IPS DF 19.7 (cell line): ENCODE results near the gene ABCC1.
A peak's percentile ranks its signal among the peaks of the same experiment; 100 is the strongest.

Experiments
- DNase-seq: peaks from one replicate; pipeline ENCODE4 v3.0.0-alpha.2; 2013; ENCODE audit warnings: low read depth, low spot score

The ABCC1 gene

DNA sequence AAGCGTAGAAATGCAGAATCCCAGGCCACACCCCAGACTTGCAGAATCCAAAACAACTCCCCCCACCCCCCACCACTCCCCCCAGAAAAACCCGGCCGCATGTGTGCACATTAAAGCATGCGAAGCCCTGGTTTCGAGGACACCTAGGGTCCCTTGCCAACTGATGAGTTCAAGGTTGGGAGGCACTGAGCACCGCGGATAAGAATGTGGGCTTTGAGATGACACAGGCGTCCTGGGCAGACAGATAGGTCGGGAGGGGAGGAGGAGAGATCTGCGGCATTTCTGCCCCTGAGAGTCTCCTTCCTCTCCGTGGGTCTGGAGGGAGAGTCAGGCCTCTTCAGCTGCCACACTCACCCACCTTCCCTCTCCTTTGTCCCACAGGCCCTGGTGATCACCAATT is 98.3 kb downstream of the ABCC1 start:
- DNase-seq, result no peak

DNA sequence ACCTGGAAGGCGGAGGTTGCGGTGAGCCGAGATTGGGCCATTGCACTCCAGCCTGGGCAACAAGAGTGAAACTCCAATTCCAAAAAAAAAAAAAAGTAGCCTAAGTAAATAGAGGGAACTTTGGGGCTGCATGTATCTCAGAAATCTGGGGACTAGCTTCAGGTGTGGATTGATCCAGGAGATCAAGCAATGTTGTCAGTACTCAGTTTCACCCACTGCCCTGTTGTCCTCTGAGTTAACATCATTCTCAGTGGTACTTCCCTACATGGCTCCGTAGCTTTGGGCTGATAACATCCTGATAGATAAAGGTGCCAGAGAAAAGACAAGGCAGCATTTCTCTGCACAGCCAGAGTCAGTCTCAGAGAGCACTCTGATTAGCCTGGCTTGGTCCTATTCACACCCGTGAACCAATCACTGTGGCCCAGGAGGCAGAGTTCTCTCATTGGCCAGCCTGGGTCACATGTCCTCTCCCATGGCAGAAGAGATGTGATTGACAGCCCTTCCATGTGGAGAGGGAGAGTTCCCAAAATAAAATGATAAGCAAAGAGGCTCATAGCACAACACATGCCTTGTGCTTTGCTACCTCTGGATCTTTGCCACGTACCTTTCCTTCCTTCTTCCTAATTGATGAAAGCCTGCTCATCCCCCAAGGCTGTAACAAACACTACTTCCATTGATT is 99.6 kb downstream of the ABCC1 start:
- no peak for DNase-seq

DNA sequence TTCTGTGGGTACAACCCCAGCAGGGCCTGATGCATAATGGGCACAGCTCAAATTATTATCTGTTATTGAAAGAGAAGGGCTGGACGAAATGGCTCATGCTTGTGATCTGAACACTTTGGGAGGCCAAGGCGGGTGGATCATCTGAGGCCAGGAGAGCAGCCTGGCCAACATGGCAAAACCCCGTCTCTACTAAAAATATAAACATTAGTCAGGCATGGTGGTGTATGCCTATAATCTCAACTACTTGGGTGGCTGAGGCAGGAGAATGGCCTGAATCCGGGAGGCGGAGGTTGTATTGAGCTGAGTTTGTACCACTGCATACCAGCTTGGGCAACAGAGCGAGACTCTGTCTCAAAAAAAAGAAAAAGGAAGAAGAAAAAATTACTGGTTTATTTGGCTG is 100.7 kb downstream of the ABCC1 start:
- no peak for DNase-seq

DNA sequence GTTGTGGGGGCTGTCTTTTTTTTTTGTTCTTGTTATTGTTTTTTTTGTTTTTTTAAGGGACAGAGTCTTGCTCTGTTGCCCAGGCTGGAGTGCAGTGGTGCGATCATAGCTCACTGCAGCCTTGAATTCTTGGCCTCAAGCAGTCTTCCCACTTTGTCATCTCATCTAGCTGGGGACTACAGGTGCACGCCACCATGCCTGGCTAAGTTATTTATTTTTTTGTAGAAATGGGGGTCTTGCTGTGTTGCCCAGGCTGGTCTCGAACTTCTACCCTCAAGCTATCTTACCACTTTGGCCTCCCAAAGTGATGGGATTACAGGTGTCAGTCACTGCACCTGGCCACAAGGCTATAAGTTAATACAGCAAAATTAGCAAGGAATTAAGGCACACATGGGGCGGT is 101.7 kb downstream of the ABCC1 start:
- no peak for DNase-seq

DNA sequence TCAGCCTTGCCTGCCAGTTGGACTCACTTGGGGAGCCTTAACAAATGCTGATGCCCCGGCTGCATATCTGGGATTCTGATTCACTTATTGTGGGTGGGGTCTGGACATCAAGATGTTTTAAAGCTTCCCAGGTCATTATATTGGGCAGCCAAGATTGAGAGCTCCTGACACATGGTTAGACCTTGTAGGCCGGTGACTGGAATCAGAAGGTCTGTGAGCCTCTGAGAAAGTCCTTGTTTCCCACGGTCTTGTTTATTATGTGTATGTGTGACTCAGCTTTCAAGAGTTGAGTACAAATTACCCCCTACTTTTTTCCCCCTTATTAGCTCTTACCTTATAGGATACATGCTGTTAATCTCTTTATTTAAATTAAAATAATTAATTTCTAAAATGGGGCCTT is 103.5 kb downstream of the ABCC1 start:
- DNase-seq, result no peak

DNA sequence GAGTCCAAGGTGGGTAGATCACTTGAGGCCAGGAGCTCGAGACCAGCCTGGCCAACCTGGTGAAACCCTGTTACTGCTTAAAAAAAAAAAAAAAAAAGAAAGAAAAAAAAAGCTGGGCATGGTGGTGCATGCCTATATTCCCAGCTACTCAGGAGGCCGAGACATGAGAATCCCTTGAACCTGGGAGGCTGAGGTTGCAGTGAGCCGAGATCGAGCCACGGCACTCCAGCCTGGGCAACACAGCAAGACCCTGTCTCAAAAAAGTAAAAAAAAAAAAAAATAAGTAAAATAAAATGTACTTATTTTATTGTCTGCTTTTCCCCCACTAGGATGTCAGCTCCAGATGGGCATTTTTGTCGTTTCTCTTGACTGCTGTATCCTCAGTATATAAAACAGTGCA is 107.7 kb downstream of the ABCC1 start:
- DNase-seq, result no peak

DNA sequence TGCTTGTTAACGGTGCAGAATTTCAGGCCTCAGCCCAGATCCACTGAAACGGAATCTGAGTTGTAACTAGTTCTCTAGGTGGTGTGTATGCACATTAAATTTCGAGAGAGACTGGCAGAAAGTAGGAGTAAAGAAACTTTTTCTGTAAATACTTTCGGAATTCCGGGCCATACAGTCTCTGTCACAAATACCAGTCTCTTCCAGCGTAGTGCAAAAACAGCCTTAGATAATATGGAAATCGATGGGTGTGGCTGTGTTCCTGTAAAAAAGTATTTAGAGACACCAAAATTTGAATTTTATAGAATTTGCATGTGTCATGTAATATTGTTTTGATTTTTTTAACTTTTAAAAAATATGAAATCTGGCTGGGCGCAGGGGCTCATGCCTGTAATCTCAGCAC is 109.7 kb downstream of the ABCC1 start:
- DNase-seq, result no peak

DNA sequence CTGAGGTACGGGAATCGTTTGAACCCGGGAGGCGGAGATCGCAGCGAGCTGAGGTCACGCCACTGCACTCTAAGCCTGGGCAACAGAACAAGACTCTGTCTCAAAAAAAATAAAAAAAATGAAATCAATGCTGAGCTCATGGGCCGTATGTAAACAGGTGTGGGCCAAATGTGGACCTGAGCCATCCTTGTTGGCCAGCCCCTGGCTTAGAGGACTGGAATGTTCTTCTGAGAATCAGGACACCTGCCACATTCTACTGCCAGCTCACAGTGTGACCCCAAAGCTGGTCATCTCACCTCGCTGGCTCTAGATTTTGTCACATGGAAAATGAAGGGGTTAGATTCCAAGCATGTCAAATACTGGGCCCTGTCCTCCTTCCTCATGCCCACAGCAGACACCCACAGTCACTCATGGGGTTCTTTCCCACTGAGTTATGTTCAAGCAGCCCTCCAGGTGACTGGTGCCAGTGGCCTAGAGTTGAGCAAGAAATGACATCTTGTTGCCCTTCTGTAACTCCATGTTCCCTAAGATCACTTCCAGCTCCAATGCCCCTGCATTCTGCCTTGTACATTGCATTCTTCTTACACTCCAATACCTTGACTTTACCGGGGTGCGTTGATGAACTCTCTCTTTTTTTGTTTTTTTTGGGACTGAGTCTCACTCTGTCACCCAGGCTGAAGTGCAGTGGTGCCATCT is 110.6 kb downstream of the ABCC1 start:
- no peak for DNase-seq

DNA sequence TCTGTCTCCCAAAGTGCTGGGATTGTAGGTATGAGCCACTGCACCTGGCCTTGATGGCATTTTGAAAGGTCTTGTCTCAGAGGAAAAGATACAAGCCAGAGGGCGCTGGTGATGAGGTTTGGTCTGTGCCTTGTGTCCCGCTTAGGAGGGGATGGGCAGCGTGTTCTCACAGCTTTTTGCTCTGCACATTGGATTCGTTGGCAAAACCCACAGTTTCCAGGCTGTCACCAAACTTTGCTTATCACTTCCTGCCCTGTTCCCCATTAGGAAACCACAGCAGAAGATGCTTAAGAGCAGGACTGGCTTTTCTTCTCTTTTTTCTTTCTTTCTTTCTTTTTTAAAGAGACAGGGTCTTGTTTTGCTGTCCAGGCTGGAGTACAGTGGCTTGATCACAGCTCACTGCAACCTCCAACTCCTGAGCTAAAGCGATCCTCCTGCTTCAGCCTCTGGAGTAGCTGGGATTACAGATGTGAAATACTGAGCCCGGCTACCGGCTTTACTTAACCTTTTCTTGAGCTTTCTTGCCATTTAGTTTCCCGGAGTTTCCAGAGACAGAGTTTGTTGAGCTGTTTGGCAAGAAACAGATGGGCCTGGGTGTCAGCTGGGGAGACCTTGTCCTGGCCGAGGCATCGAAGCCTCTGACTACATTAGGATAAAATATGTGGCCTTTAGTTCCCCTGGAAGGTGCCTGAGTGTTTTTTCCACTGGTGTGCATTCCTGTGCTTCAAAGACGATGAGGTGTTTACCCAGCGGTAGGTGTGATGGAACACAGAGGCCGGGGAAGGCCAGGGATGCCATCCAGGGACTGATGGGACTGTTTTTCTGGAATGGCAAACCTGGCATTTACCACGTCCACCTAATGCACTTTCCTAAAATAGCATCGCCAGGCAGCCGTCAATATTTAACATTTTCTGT is 112.9 kb downstream of the ABCC1 start:
- DNase-seq, result no peak

DNA sequence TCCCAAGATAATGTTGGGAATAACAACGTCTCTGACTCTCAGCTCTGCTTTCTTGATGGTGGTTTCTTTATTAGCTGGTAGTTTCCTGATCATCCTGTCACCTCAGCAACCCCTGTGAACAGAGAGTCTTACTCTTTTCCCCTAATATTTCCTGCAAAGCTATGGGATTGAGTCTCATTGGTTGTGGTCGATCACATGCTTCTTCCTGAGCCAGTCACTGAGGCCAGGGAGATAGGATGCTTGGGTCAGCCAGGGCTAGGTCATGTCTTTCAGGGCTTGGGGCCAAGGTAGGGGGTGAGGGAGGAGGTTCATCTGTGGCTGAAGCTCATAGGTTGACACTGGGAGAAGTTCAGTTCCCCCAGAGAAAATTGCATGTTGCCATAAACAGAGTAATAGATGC is 114.3 kb downstream of the ABCC1 start:
- DNase-seq, result no peak

DNA sequence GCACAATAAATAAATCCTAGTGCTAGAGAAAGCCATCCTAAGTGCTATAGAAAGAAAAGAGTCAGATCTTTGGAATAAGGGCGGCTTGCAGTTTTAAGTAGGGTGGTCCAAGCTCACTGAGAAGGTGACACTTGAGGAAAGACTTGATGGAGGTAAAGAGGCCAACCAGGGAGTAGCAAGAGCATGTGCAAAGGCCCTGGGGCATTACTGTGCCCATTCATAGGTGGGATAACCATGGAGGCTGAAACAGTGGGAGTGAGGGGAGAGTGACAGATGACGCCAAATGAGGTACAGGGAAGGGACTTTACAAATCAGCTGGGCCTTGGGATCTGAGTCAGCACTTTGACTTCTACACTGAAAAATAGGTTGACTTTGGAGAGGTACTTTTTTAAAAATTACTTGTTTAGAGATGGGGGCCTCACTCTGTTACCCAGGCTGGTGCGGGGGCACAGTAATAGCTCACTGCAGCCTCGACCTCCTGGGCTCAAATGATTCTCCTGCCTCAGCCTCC is 115.5 kb downstream of the ABCC1 start:
- no peak for DNase-seq

DNA sequence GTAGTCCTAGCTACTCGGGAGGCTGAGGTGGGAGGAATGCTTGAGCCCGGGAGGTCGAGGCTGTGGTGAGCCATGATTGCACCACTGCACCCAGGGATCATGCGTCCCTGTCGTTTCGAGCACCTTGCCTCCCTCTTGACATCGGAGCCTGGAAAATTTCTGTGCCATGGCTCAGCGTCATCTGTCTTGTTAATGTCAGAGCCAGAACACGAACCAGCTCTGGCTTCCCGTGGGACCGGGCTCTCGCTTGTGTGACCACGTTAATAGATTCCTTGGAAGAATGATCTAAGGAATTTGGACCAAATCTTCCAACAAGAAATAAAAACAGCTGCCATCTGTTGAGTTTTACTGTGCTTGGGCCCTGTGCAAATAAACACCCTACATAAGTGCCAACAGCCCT is 117.7 kb downstream of the ABCC1 start:
- no peak for DNase-seq

DNA sequence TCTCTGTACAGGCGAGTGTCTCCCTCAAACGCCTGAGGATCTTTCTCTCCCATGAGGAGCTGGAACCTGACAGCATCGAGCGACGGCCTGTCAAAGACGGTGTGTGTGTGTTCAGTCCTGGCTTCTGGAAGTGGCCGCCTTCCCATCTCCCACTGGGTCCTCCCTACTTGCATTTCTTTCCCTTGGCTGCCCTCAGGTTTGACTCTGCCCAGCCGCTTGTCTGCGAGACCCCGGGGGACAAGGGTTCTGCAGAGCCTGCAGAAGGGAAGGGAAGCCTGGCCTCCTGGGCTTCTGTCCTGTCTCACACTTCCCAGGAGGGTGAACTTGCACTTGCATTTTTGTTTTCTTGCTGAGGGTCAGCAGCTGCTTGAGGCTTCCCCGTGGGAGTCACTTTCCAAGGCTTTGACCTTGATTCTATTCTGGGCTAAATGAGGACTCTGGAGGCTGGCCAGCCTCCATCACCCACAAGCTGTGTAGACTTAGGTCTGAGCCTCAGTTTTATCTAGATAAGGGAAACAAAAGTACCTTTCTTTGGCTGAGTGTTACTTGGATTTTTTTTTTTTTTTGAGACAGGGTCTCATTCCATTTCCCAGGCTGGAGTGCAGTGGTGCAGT is 122.3 kb downstream of the ABCC1 start:
- no peak for DNase-seq

DNA sequence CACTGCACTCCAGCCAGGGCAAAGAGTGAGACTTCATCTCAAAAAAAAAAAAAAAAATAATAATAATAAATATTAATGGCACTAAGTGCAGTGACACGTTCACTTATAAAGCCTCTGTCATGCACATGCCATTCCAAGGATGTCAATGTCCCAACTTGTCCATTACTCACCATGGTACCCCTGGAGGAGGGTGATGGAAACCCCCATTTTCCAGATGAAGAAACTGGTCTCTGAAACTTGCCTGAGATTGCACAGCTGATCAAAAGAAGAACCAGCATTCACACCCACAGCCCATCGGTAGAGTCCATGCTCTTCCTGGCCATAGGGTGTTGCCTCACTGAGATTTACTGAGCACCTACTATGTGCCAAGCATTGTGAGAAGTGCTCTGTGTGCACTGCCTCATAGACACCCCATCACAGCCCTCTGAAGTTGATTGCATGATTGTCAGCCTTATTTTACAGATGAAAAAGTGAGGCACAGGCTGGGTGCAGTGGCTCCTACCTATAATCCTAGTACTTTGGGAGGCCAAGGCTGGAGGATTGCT is 123.7 kb downstream of the ABCC1 start:
- no peak for DNase-seq

DNA sequence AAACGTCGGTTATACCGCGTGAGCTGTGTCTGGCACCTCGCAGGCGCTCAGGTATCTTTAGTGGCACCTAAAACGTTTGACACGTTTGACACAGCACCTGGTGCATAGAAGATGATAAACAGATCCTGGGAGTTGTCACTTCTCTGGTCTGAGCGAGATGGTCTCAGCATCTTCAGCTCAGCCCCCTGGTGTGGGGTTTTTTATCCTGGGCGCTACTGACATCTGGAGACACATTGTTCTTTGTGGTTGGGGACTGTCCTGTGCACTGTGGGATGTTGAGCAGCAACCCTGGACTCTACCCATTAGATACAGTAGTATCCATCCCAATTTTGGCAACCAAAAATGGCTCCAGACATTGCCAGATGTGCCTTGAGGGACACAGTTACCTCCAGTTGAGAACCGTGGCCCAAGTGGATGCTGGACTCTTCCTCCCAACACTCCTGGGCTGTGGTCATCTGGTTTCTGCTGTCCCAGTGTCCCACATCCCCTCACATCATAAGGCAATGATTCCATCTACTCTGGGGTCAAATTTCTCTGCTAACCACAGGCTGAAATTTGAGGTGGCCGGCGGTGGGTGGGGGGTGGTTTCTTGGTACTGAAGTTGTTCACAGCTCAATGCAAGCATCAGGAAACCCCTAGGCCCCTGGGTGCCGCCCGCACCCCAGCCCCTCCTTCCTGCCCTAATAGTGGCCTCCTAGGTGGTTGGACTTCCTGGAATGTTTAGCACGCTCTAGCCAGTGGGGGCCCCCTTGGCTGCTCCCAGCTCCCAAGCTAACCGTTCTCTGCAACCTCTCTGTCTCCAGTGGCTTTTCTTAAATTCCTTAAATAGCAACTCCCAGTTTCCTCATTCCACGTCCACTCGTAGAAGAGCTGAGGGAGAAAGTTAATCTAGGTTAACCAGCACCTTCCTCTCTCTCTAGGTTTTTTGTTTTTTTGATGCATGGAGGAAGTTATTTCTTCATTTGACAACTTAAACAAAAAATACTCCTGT is 124.8 kb downstream of the ABCC1 start:
- peak; percentile 30 for DNase-seq

DNA sequence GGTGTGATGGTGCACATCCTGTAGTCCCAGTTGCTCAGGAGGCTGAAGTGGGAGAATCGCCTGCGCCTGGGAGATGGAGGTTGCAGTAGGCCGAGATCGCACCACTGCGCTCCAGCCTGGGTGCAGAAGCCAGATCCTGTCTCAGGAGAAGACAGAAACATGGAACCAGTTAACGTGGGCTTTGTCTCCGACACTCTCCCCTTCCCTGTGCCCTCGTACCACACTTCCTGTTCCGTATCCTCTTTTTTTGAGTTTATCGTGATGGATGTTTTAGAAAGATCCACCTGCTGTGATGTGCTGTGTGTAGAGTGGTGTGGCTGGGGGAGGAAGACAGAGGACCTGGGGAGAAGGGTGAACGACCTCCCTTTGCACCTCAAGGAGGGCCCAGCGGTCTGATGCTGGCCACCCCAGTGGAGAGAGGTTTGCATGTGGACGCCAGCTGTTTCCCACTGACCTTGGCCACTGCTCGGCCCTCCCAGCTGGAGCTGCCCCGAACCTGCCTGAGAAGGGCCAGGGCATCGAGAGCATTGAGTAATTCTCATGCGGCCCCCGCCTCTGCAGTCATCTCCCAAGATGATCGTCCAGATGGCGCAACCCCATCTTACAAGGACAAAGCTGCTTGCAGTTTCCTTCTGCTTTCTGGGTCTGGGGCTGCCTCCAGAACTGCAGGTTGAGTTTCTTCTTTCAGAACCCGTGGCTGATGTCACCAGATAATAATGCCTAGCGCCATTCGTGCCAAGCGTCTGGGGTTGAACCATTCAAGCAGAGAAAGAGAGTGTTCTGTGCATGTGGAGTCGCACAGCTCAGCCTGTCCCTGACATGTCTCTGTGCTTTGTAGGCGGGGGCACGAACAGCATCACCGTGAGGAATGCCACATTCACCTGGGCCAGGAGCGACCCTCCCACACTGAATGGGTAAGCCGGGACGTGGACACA is 126.3 kb downstream of the ABCC1 start:
- DNase-seq, result no peak

DNA sequence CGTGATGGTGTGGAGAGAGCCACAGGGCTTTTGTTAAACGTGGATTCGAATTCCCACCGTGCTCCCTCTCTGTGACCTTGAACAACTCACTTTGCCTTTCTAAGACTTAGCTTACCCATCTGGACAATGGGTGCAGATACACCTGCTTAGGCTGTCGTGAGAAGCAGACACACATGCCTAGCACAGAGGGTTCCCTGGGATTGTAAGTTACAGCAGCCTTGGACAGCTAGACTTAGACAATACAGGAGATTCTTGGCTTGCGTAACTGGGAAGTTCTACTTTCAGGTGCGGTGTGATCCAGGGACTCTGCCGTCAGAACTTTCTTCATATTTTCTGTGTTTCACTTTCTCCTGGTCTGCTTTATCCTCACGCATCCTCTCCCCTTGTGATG is 127.0 kb downstream of the ABCC1 start:
- no peak for DNase-seq

DNA sequence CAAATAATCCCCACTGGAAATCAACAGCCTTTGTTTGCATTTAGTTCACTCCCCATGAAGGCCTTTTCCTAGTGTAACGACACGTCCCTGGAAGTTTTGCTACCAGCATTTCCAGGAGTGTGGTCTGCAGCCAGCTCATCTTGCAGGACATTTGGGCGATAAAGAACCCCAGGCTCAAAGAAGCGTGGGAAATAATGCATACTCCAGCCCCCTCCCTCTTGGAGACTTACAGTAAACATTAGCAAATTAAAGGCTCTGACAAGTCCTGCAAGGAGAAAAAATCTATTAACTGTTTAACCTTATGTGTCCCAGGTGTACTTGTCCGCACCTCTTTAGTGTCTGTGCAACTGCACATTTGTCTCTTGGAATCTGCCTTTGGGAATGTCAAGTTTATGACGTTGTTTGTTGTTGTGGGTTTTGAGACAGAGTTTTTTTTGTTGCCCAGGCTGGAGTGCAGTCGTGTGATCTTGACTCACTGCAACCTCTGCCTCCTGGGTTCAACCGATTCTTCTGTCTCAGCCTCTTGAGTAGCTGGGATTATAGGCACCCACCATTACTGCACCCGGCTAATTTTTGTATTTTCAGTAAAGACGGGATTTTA is 131.1 kb downstream of the ABCC1 start:
- no peak for DNase-seq

DNA sequence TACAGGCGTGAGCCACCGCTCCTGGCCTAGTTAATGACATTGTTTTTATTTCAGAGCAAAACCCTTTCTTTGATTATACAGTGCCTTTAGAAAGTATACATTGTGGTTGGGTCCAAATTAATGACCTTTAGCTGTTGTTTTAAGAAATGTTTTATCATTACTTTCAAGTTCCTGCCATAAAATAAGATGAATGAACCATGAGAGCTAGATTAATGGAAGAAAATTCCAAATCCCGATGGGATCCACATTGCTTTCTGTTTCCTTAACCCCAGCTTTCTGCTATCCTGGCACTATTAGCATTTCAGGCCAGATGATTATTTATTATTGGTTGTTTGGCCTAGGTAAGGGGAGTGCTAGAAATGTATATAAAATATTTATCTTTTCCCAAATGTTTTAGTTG is 131.7 kb downstream of the ABCC1 start:
- no peak for DNase-seq
